NB4 (cell line): ENCODE results near the gene STX8.

ENCODE experiments used
- POLR2A ChIP-seq: IDR thresholded peaks from 2 replicates; pipeline ENCODE4 v1.6.1; 2011; ENCODE audit warnings: mild to moderate bottlenecking; ENCODE audit not compliant: insufficient read length; ENCODE audit errors: extremely low read depth
- TF ChIP-seq, protein P1 (sequence below): IDR thresholded peaks from one replicate; pipeline ENCODE4 v1.5.1; 2012; ENCODE audit warnings: low read depth, low read length

DNA sequence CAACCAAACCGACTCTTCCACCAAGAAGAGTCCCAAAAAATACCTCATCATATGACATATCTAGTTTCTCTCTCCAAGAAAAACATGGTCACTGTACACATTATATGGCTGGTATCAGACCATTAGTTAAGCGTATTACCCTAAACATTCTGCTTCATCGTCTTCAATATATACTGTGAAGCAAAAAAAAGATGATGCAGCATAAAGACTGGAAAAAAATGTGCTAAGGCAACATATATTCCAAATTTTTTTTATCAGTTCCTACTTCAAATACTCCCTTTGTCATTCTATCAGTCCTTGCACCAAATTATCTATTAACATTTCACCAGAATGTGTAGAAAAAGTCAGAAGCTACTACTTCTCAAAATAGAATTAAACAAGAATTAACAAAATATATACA lies 42.9 kb downstream of the STX8 start:
- TF ChIP-seq, protein P1, sequence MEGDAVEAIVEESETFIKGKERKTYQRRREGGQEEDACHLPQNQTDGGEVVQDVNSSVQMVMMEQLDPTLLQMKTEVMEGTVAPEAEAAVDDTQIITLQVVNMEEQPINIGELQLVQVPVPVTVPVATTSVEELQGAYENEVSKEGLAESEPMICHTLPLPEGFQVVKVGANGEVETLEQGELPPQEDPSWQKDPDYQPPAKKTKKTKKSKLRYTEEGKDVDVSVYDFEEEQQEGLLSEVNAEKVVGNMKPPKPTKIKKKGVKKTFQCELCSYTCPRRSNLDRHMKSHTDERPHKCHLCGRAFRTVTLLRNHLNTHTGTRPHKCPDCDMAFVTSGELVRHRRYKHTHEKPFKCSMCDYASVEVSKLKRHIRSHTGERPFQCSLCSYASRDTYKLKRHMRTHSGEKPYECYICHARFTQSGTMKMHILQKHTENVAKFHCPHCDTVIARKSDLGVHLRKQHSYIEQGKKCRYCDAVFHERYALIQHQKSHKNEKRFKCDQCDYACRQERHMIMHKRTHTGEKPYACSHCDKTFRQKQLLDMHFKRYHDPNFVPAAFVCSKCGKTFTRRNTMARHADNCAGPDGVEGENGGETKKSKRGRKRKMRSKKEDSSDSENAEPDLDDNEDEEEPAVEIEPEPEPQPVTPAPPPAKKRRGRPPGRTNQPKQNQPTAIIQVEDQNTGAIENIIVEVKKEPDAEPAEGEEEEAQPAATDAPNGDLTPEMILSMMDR, result no peak
- TF ChIP-seq POLR2A, result no peak
